ENCODE measurements around the gene C1QTNF2. TPM values are rescaled to one million over a fixed set of nuclear protein-coding genes. Genes with fewer than 3 reads are reported as not detected.

C1QTNF2 gene
- polyA plus RNA-seq, 1 donor (not counting 4 experiments of a cell fraction or from before 2014, with no cell fraction given), result 0.07 TPM

GRCh38 chr5:160363660-160364395 lies 6.6 kb downstream of the C1QTNF2 start:
- TF ChIP-seq CTCF (optimal IDR thresholded peaks at IDR 0.05 in 1 of 3, IDR thresholded peaks at IDR 0.05 in 1 of 3, conservative IDR thresholded peaks at IDR 0.05 in 1 of 3; ENCODE audit: extremely low read depth in 1 of 3, insufficient read depth in 2 of 3, low read length in 3 of 3) (no peak), EZH2 (IDR thresholded peaks at IDR 0.05; ENCODE audit: low read length) (no peak)
- Histone ChIP-seq H2AFZ (ENCODE audit: control insufficient read depth, low read length) (no peak overlapping the region), H3K9ac (ENCODE audit: control insufficient read depth, extremely low read depth, insufficient read depth, low read length) (no peak overlapping the region), H3K4me2 (ENCODE audit: control insufficient read depth, extremely low read depth, insufficient read depth, low read depth, low read length) (no peak overlapping the region), H3K9me3 (ENCODE audit: control insufficient read depth, low read depth, low read length) (no peaks in the 10 kb centered on the region), H3K4me1 (ENCODE audit: control insufficient read depth, extremely low read depth, insufficient read depth, low read length) (peaks cover 10% of the 10 kb centered on the region), H4K20me1 (ENCODE audit: control insufficient read depth, extremely low read depth, insufficient read depth, low read length) (no peaks in the 10 kb centered on the region), H3K79me2 (ENCODE audit: control insufficient read depth, insufficient read depth, low read length) (no peaks in the 10 kb centered on the region), H3K4me3 (ENCODE audit: control insufficient read depth in 2 of 3, extremely low read depth in 1 of 3, insufficient read depth in 2 of 3, low read depth in 1 of 3, low read length in 3 of 3) (no peak overlapping the region), H3K36me3 (ENCODE audit: control insufficient read depth in 2 of 2, extremely low read depth in 1 of 2, insufficient read depth in 2 of 2, low read length in 2 of 2) (no peaks in the 10 kb centered on the region), H3K9me1 (ENCODE audit: control insufficient read depth, extremely low read depth, insufficient read depth, low read length) (no peaks in the 10 kb centered on the region), H3K27ac (ENCODE audit: control insufficient read depth, insufficient read depth, low read length) (no peak overlapping the region), H3K27me3 (ENCODE audit: control insufficient read depth, extremely low read depth, insufficient read depth, low read length) (no peaks in the 10 kb centered on the region)
- dilution Hi-C loops (cut with MboI; ENCODE audit: extremely low pct_ligation_motif_present, low sequenced_read_pairs), result no loop called here
- FAIRE-seq (no peak), DNase-seq (ENCODE audit: low read depth, low spot score) (no peak)

GRCh38 chr5:160363211-160363610 lies 7.2 kb downstream of the C1QTNF2 start:
- no peak for TF ChIP-seq CTCF (optimal IDR thresholded peaks at IDR 0.05 in 1 of 3, IDR thresholded peaks at IDR 0.05 in 1 of 3, conservative IDR thresholded peaks at IDR 0.05 in 1 of 3; ENCODE audit: extremely low read depth in 1 of 3, insufficient read depth in 2 of 3, low read length in 3 of 3)
- no peak for TF ChIP-seq EZH2 (IDR thresholded peaks at IDR 0.05; ENCODE audit: low read length)
- DNase-seq (ENCODE audit: low read depth, low spot score) (no peak), FAIRE-seq (no peak)
- no peak overlapping the region for H3K4me3 ChIP-seq (ENCODE audit: control insufficient read depth in 2 of 3, extremely low read depth in 1 of 3, insufficient read depth in 2 of 3, low read depth in 1 of 3, low read length in 3 of 3)
- no peak overlapping the region for H2AFZ ChIP-seq (ENCODE audit: control insufficient read depth, low read length)
- dilution Hi-C loops (cut with MboI; ENCODE audit: extremely low pct_ligation_motif_present, low sequenced_read_pairs), result no loop called here
- H3K9me1 ChIP-seq (ENCODE audit: control insufficient read depth, extremely low read depth, insufficient read depth, low read length), result no peaks in the 10 kb centered on the region
- no peaks in the 10 kb centered on the region for H3K79me2 ChIP-seq (ENCODE audit: control insufficient read depth, insufficient read depth, low read length)
- no peak overlapping the region for H3K9ac ChIP-seq (ENCODE audit: control insufficient read depth, extremely low read depth, insufficient read depth, low read length)
- H3K27ac ChIP-seq (ENCODE audit: control insufficient read depth, insufficient read depth, low read length), result no peak overlapping the region
- H3K36me3 ChIP-seq (ENCODE audit: control insufficient read depth in 2 of 2, extremely low read depth in 1 of 2, insufficient read depth in 2 of 2, low read length in 2 of 2), result no peaks in the 10 kb centered on the region
- H3K4me1 ChIP-seq (ENCODE audit: control insufficient read depth, extremely low read depth, insufficient read depth, low read length), result peaks cover 10% of the 10 kb centered on the region
- H3K4me2 ChIP-seq (ENCODE audit: control insufficient read depth, extremely low read depth, insufficient read depth, low read depth, low read length), result no peak overlapping the region
- H3K27me3 ChIP-seq (ENCODE audit: control insufficient read depth, extremely low read depth, insufficient read depth, low read length), result no peaks in the 10 kb centered on the region
- H3K9me3 ChIP-seq (ENCODE audit: control insufficient read depth, low read depth, low read length), result no peaks in the 10 kb centered on the region
- H4K20me1 ChIP-seq (ENCODE audit: control insufficient read depth, extremely low read depth, insufficient read depth, low read length), result no peaks in the 10 kb centered on the region
